NCI-H2227 (cell line): ENCODE results near the gene PHACTR1.

Experiments
- DNase-seq: peaks from one replicate; lab custom pipeline; 2025; ENCODE audit not compliant: unreplicated experiment; lab: John Stamatoyannopoulos, UW

PHACTR1 gene

GRCh38 chr6:13248994-13249393 is 532.4 kb downstream of the PHACTR1 start:
- DNase-seq = no peak

DNA sequence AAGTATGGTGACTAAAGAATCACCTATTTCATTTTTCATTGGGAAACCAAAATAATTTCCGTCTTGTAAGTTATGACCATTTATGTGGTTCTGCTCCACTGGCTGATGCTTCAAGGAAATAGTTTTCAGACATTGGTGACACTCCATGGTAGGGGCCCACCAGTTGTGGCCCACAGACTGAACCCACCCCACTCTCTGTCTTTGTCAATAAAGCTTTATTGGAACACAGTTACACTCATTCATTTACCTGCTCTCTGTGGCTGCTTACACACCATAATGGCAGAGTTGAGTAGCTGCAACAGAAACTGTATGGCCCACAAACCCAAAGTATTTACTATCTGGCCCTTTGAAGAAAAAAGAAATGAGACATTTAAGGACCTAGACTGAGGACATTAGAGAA is 533.2 kb downstream of the PHACTR1 start:
- DNase-seq = no peak

DNA sequence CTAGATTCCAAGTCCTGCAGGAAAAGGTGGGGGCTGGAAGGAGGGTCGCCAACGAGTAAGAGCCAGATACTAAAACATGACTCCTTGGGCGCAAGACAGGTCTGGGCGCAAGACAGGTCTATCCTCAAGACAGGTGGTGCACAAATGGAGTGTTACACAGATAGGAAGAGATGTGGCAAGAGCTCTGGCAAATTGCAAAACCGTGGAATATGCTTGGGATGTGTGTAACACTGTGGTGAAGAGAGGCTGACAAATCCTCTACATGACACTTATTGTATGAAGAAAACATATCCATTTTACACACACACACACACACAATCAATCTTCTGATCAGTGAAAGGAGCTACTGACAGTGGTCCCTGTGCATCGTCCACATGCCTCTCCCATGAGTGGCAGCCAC is 534.1 kb downstream of the PHACTR1 start:
- no peak for DNase-seq

- DNase-seq = no peak
Measured at GRCh38 chr6:13251242-13251641, 534.7 kb downstream of the PHACTR1 start.

DNA sequence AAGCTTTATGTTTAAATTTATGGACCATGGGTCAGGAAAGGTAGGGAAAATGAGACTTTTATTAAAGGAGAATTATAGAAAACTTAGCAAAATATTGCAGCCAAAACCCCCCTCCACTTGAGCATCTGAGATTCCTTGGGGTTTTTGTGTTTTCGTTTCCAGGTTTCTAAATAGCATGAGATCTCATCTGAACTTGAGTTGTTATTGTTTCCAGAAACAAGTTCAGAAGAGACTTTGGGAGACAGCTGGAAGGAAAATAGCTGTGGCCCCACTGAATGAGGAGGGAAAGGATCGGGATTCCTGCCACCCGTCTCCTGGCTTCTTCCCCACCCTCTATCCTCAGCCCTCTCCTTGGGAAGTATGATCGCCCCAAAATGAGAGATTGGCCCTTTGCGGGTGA is 536.2 kb downstream of the PHACTR1 start:
- DNase-seq = no peak

GRCh38 chr6:13253272-13253671 is 536.7 kb downstream of the PHACTR1 start:
- no peak for DNase-seq

GRCh38 chr6:13256266-13257001 is 539.9 kb downstream of the PHACTR1 start:
- DNase-seq = no peak

DNA sequence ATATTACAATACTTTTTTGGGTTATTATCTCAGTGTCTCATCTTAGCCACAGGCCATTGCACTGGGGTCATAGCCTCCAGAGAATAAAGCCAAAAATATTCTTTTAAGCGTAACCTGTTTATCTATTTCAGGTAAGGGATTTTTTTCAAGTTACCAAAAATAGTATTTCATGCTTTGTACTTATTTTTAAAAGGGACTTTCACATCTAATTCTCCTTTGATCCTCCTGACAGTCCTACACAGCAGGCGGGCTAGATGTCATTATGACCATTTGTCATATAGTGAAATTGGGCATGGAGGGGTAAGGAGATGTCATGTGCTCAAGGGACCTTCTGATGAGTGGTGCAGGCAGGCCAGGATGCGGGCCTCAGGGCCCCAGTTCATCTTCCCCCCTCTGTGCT is 542.8 kb downstream of the PHACTR1 start:
- DNase-seq = no peak

DNA sequence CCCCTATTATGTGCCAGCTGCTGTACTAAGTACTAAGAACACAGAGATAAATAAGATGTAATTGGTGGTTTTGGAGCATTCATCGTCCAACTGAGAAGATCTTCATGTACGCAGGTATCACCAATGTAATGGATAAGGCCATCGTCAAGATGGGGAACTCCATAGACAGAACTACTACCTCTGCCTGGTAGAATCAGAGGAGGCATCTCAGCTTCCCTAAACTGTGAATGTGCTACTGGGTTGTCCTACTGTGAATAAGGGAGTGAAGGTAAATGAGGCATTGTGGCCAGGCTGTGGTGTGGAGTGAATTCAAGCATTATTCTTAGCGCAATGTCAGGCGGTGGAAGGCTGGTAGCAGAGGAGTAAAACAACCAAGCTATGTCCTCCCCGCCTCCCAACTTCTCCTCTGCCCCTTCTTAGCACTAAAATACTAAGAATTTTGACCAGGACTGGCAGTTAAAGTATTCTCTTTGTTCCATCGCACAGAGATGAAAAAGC is 543.6 kb downstream of the PHACTR1 start:
- DNase-seq = no peak

DNA sequence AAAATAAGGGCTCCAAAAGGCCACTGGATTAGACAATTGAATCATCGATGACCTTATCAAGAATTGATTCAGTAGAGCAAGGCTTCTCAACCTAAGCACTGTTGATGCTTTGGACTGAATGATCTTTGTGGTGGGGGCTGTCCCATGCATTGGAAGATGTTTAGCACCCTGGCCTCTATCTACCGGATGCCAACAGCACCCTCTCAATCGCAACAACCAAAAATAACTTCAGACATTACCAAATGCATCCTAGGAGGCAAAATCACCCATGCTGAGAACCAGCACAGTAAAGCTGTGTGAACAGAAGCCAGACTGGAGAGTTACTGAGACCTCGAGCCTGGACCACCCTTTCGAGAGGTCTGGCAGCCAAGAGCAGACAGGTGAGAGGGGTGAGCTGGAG is 544.3 kb downstream of the PHACTR1 start:
- no peak for DNase-seq

- no peak for DNase-seq
Measured at GRCh38 chr6:13261464-13261994, 545.0 kb downstream of the PHACTR1 start.

DNA sequence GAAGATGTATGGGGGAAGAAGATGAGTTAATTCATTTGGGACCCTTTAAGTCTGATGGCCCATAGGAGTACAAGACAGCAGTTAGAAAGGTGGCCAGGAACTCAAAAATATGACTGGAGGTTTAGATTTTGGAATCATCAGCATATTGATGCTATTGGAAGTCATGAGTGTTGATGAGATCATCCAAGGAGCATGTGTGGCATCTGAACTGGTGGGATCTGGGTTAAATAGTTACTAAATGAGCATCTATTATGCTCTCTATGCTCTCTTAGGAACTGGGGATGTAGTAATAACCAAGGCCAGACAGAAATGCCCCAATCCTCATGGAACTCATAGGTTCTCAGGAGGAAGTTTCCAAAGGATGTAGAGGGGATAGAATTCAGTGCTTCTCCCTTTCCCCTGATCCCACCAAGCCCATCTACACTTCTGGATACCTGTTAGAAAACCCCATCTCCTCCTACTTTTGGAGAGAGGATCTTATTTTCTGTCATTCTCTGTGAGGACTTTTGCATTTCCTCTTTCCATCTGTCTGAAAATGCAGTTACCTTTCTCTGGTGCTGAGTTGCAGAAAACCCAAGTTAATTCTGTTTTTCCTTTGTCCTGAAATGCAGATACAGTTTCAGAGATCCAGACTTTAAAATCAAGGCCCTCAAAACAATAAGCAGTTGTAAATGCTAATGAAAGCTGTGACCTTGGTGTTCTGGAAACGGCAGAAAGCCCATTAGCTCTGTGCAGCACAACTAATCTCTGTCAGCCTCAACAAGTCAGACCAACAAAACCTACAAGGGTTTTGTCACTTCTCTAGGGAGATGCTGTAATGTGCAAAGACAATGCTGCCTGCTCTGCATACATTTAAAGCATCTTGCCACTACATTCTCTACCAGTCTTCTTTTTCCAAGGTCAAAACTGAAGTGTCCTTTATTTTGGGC is 546.0 kb downstream of the PHACTR1 start:
- no peak for DNase-seq

DNA sequence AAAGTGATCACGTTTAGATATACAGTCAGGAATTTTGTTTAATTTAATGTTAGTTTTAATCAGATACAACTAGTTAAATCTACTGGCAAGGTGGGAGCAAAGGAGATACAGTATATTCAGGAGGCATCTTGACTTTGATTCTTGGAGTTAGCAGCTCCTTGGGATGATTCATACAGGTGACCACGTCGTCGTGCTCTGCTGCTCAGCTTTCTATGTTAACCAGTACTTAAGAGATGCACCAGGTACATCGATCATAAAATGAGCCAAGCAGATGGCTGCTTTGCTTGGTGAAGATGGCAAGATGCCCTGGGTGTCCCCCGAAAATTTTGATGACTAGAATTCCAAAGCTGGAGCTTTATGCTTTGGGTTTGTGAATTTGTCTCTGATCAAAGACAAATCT is 547.1 kb downstream of the PHACTR1 start:
- DNase-seq = no peak

GRCh38 chr6:13267142-13267651 is 550.6 kb downstream of the PHACTR1 start:
- DNase-seq = no peak

DNA sequence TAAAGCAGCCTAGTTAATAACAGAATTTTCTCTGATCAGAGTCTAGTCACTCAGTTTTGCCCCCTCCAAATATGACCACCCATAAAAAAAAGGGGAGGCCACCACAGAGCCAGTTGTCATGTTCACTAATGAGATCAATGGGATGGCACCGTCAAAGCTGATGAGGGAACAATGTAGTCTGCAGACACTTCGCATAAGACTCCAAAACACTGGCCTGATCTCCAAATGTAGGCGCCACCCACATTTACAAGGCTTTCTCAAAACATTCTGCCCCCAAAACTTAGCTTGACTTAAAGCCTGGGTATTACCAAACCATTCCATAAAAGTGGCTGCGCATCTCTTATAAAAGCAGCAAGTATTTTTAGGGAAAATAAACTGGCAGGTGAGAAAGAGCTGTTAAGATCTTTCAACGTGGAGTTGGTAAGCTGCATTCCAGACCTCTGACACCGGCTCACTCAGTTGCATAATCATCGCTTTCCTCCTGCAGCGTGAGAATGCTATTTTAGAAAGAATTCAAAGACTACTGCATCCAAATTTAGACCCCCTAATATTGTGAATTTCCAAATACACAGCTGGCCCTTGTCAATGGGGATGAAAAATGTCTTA is 552.4 kb downstream of the PHACTR1 start:
- DNase-seq = no peak

DNA sequence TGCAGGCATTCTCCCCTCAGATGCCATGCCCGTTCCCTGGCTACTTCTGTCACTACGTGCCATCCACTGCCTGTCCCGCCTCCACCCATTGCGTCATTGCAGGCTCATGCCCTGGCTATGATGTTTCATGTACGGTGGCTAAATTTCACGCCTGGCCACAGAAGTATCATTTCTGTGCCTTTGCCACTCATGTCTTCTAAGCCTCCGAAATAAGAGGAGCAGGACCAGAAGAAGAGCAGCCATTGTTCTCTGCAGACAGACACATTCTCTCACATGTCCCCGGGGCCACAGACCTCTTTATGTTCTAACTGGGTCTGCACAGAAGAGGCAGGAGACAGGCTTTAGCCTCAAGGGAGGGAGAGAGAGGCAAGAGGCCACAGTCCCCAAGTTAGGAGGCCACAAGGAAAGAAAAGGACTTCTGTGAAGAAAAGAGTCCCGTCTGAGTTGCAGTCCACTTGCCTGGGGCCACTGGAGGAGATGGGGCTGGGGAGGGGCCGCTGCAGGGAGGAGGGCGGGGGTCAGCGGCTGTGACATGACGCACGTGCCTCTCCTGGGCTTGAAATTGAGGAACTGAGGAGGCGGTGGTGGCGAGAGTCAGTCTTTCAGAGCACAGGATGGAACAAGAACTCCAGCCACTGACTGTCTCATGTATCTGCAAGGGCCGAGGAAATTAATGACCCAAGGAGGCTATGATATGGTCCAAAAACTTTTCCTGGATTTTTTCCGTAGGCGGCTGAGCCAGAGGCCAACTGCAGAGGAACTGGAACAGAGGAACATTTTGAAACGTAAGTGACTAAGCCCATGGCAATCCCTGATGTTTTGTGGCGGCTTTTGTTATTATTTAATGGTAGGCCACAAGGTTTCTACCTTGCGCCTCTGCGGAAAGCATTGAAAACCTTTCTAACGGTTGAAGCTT is 555.8 kb downstream of the PHACTR1 start:
- no peak for DNase-seq

GRCh38 chr6:13273202-13273930 is 556.8 kb downstream of the PHACTR1 start:
- DNase-seq = no peak

DNA sequence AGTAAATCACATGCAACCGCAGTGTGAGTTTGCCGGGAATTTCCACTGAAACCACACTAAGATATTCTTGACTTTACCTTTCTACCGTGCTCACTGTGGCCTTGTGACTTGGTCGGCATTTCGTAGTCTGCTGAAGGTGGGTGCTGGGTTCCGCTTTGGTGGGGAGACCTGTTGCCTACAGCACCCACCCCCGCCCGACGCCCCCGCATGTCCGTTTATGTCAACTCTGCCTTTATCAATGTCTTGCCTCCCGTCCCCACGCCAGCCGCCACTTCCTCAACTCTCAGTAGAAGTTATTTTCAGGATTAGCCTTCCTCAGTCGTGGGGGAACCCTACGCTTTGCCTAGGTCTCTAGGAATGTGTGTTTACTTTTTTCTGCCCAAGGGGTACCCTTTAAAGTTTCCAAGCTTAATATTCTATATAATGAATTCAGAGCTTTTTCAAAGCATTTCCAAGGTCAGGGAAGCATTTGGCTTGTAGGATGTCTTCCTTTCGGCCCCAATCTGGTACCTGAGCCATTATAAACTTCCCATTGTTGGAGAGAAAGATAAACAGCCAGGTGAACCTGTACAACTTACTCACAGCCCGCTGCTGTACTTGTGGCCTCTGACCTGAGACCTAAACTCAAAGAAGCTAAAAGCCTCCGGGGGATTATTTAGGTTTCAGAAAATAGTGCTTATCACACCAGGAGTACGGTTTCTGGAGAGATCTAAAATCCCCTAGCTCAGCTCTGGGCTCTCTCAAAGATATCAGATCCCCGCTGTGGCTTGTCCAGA is 557.6 kb downstream of the PHACTR1 start:
- DNase-seq = no peak
